MM.1S (cell line): ENCODE data around the gene JMJD6.

ENCODE experiments used
- EZH2 ChIP-seq: fragments of 300-600 bp; sonication (generic); optimal IDR thresholded peaks from 2 replicates; pipeline ENCODE3; 2017; ENCODE audit warnings: low read depth, mild to moderate bottlenecking, antibody characterized with exemption, low read length, mixed read lengths
- EZH2phosphoT487 ChIP-seq: fragments of 300-600 bp; sonication (generic); IDR thresholded peaks from 2 replicates; pipeline ENCODE4 v1.6.1; 2018; ENCODE audit warnings: antibody characterized with exemption, low read length
- TF ChIP-seq, protein P1 (sequence below): fragments of 300-600 bp; sonication (generic); IDR thresholded peaks from 2 replicates; pipeline ENCODE4 v1.5.1; 2016; ENCODE audit warnings: antibody characterized with exemption, low read length, mixed read lengths

DNA sequence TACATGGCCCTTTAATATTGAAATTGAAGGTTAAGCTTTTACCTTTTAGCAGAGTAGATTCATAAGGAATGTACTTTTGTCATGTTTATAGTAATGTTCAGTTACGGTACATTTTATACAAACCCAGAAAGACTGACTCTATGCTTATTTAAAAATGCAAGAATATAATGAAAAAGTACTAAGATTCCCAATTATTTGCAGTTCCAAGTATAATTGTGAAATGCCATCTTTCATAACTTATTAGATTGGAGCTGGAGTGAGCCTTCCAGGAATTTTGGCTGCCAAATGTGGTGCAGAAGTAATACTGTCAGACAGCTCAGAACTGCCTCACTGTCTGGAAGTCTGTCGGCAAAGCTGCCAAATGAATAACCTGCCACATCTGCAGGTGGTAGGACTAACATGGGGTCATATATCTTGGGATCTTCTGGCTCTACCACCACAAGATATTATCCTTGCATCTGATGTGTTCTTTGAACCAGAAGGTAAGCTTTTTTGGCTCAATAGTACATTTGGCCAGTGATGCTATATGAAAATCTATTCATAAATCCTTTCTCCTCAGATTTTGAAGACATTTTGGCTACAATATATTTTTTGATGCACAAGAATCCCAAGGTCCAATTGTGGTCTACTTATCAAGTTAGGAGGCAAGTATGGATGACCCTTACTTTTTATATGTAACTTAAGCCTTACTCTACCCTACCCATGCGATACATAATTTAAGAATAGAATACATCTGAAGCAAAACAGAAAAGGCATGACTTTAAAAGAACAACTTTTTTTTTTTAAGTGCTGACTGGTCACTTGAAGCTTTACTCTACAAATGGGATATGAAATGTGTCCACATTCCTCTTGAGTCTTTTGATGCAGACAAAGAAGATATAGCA, 6.6 kb upstream of the JMJD6 start:
- no peak for TF ChIP-seq EZH2
- TF ChIP-seq EZH2phosphoT487: no peak
- TF ChIP-seq, protein P1, sequence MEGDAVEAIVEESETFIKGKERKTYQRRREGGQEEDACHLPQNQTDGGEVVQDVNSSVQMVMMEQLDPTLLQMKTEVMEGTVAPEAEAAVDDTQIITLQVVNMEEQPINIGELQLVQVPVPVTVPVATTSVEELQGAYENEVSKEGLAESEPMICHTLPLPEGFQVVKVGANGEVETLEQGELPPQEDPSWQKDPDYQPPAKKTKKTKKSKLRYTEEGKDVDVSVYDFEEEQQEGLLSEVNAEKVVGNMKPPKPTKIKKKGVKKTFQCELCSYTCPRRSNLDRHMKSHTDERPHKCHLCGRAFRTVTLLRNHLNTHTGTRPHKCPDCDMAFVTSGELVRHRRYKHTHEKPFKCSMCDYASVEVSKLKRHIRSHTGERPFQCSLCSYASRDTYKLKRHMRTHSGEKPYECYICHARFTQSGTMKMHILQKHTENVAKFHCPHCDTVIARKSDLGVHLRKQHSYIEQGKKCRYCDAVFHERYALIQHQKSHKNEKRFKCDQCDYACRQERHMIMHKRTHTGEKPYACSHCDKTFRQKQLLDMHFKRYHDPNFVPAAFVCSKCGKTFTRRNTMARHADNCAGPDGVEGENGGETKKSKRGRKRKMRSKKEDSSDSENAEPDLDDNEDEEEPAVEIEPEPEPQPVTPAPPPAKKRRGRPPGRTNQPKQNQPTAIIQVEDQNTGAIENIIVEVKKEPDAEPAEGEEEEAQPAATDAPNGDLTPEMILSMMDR: no peak
